Peyer's patch (tissue), 4 donors: ENCODE measurements around the gene CERK. TPM values are rescaled to one million over a fixed set of nuclear protein-coding genes. Genes with fewer than 3 reads are reported as not detected.

ENCODE experiments used
- DNase-seq, 3 donors: peaks; one replicate each; pipeline ENCODE4 v3.0.0-alpha.2; 2017 to 2019
- H3K27ac ChIP-seq, 4 donors: fragments of 200-600 bp; sonication (generic); one replicate each; pipeline ENCODE4 v1.5.1; 2016 to 2019
- H3K27me3 ChIP-seq, 2 donors: fragments of 200-600 bp; sonication (generic); one replicate each; pipeline ENCODE4 v1.5.1; 2019
- H3K36me3 ChIP-seq, 3 donors: fragments of 200-600 bp; sonication (generic); one replicate each; pipeline ENCODE4 v1.5.1; 2016 to 2019
- H3K4me1 ChIP-seq, 4 donors: fragments of 200-600 bp; sonication (generic); one replicate each; pipeline ENCODE4 v1.5.1; 2016 to 2019
- H3K4me3 ChIP-seq, 4 donors: fragments of 200-600 bp; sonication (generic); 1 replicate in 3 of 4; 2 replicates in 1 of 4; pipeline ENCODE4 v1.5.1; 2016 to 2019; ENCODE audit warnings: mild to moderate bottlenecking in 1 of 4
- H3K9me3 ChIP-seq, 4 donors: fragments of 200-600 bp; sonication (generic); one replicate each; pipeline ENCODE4 v1.5.1; 2016 to 2019; ENCODE audit warnings: mild to moderate bottlenecking in 1 of 4
- POLR2A ChIP-seq, 2 donors: fragments of 450-650 bp; IDR thresholded peaks; one replicate each; pipeline ENCODE4 v1.5.1; 2017; ENCODE audit warnings: antibody characterized with exemption in 2 of 2, mild to moderate bottlenecking in 2 of 2, moderate library complexity in 2 of 2
- total RNA-seq, 4 donors: library from RNA; depleted of rRNA; stranded (reverse); fragments of >200 nt; gene quantifications; one replicate each; pipeline ENCODE4 v1.1.0, GENCODE V29; 2016
- TF ChIP-seq, protein P1 (sequence below), 6 experiments: fragments of 450-650 bp in 4 of 6; fragments of 200-600 bp in 2 of 6; sonication (generic) in 1 of 6; IDR thresholded peaks; one replicate each; pipeline ENCODE4 v1.5.1; 2017 to 2019; ENCODE audit warnings: antibody characterized with exemption in 6 of 6, mild to moderate bottlenecking in 3 of 6, moderate library complexity in 1 of 6

Gene CERK
- total RNA-seq, 4 donors from 2014 or later: 89.1 to 131 (median 94.7) TPM

DNA sequence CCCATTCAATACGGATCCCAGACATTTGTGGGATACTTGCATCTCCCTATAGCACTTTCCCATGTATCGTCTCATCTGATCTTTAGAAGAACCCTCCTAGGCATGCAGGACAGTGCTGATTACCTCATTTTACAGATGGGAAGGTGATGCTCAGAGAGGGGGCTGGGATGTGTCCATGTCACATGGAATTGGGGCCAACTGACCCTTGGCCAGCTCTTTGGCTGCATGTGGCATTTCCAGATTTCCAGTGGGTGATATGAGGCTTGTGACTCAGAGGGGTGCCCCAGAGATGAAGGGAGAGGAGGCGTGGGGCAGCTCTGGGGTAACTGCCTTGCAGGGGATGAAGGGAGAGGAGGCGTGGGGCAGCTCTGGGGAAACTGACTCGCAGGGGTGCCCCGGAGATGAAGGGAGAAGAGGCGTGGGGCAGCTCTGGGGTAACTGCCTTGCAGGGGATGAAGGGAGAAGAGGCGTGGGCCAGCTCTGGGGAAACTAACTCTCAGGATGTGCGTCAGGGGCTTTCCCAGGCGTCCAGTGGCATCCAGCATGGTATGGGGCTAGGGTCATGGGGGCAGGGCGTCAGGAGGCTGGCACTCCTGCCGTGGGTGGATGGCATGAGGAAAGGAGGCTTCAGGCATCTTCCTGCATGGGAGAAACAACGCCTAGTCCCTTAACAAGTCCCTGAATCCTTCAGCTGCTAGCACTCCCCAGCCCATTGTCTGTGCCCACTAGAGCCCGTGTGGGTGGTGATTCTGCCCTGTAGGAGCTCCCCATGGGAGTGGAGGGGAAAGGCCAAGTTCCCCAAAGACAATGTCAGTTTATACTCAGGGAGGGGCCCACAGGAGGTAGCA, 11.9 kb upstream of the CERK start:
- H3K36me3 ChIP-seq: no peaks in the 10 kb centered on the region
- no peak overlapping the region for H3K4me3 ChIP-seq
- TF ChIP-seq, protein P1, sequence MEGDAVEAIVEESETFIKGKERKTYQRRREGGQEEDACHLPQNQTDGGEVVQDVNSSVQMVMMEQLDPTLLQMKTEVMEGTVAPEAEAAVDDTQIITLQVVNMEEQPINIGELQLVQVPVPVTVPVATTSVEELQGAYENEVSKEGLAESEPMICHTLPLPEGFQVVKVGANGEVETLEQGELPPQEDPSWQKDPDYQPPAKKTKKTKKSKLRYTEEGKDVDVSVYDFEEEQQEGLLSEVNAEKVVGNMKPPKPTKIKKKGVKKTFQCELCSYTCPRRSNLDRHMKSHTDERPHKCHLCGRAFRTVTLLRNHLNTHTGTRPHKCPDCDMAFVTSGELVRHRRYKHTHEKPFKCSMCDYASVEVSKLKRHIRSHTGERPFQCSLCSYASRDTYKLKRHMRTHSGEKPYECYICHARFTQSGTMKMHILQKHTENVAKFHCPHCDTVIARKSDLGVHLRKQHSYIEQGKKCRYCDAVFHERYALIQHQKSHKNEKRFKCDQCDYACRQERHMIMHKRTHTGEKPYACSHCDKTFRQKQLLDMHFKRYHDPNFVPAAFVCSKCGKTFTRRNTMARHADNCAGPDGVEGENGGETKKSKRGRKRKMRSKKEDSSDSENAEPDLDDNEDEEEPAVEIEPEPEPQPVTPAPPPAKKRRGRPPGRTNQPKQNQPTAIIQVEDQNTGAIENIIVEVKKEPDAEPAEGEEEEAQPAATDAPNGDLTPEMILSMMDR (IDR thresholded peaks at IDR 0.05): no peak
- TF ChIP-seq POLR2A (IDR thresholded peaks at IDR 0.05): no peak
- no peak for DNase-seq
- peaks cover 13 to 56% (median 22%) of the 10 kb centered on the region in 4 donors for H3K4me1 ChIP-seq
- H3K27me3 ChIP-seq: no peaks in the 10 kb centered on the region
- H3K9me3 ChIP-seq: no peaks in the 10 kb centered on the region
- peak overlapping the region in 3 of 4 donors; percentile 25 to 60 (median 36) for H3K27ac ChIP-seq

DNA sequence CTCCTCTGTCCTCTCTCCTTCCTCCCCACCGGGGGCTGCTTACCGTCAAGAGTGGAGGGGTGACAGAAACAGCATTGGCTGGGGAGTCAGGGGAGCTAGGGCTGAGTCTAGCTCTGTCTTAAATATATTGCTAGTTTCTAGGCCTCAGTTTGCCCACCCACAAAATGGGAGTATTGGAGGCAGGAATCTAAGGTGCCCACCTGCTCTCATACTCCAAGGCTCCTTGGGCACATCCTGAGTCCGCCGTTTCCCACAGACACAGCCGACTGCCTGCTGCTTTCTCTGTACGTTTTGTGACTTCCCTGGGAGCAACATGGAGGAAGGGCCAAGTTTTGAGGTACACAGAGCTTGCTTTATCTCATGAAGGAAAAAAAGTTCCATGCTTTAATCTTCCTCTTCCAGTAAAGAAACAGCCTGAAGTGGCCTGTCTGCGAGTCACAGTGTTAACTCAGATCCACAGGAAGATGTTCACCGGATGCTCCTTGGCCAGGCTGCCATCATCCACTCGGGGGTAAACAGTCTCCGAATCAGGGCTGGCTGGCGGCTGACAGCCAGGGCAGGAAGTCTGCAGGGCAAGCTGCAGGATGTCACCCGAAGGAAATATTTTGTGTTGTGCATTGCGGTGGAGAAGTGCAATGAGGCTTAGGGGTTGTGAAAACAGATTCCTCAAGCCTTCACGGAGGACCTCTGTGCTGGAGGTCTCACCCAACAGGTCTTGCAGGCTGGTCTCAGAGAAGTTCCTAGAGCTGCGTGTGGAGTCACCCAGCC, 11.0 kb upstream of the CERK start:
- Histone ChIP-seq H3K4me3 (no peak overlapping the region), H3K9me3 (no peaks in the 10 kb centered on the region), H3K36me3 (no peaks in the 10 kb centered on the region), H3K27ac (peak overlapping the region in 3 of 4 donors; percentile 25 to 60 (median 25)), H3K27me3 (no peaks in the 10 kb centered on the region), H3K4me1 (peaks cover 13 to 52% (median 22%) of the 10 kb centered on the region in 4 donors)
- TF ChIP-seq, protein P1 (IDR thresholded peaks at IDR 0.05): no peak
- no peak for TF ChIP-seq POLR2A (IDR thresholded peaks at IDR 0.05)
- DNase-seq: peak in 2 of 3 donors; percentile 53 to 68

DNA sequence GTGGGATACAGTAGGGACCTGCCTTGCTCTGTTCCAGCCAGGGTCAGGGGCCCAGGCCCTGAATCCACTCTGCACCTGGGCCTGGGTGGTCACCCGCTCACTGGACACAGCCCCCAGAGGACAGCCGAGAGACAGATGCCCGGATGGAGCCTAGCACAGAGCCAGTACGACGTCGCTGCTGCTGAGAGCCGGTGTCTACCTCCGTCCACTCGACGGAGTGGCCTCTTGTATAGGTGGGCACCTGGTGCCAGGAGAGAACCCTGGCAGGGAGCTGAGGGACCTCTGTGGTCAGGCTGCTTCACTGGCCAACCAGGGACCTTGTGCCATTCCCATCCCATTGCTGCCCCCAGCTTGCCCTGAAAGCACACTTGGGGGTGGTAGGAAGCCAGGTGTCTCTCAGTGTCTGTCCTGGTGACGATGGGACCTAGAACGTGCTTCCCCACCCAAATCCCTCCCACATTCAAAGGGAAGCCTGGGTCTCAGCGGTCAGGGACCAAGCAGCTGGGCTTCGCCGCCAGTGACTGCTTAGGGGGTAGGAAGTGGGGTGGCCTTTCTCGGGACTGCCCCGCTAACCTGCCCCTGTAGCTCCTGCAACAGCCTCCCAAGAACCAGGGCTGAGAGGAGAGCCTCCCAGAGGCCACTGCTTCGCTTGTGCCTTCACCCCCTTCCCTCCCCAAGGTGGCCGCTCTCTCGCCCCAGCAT, 10.3 kb upstream of the CERK start:
- Histone ChIP-seq H3K4me3 (no peak overlapping the region), H3K9me3 (no peaks in the 10 kb centered on the region), H3K27ac (peak overlapping the region in 2 of 4 donors; percentile 25 to 60), H3K36me3 (no peaks in the 10 kb centered on the region), H3K27me3 (no peaks in the 10 kb centered on the region), H3K4me1 (peaks cover 10 to 45% (median 18%) of the 10 kb centered on the region in 4 donors)
- no peak for DNase-seq
- TF ChIP-seq, protein P1 (IDR thresholded peaks at IDR 0.05): no peak
- TF ChIP-seq POLR2A (IDR thresholded peaks at IDR 0.05): no peak

DNA sequence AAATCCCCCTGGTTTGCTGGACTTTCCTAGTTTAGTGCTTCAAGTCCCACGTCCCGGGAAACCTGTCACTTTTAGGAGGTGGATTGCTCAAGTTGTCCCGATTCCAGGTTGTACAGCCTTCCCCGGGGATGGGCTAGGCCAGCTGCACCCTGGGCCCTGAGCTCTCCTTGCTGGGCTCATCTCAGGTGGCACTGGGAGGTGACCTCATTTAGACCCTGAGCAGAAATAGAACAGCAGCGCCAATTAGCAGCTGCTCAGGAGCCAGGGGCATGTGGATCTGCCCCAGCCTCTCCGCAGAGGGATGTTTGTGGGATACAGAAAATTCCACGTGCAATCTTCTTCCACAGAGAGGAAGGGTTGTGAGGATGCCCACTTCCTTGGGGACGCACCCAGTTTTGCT, 9.6 kb upstream of the CERK start:
- Histone ChIP-seq H3K9me3 (no peaks in the 10 kb centered on the region), H3K4me3 (no peak overlapping the region)
- no peak for TF ChIP-seq POLR2A (IDR thresholded peaks at IDR 0.05)
- TF ChIP-seq, protein P1 (IDR thresholded peaks at IDR 0.05): no peak

DNA sequence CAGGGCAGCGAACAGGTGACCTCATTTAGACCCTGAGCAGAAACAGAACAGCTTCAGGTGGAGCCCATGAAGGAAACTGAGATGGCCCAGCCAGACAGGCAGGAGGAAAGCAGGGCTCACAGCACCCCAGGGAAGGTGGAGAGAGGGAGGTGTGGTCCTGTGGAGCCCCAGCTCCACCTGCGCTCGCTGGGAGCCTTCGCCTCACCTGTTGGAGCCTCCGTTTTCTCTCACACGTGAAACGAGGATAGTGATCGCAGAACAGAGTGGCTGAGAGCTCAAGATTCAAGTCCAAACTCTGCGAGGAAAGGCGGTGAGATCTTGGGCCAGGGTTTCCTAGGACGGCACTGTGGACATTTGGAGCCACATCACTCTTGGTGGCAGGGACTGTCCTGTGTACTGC, 8.6 kb upstream of the CERK start:
- Histone ChIP-seq H3K27me3 (no peaks in the 10 kb centered on the region), H3K4me1 (peaks cover 10 to 40% (median 18%) of the 10 kb centered on the region in 4 donors), H3K9me3 (no peaks in the 10 kb centered on the region), H3K27ac (no peak overlapping the region), H3K4me3 (no peak overlapping the region), H3K36me3 (no peaks in the 10 kb centered on the region)
- no peak for TF ChIP-seq POLR2A (IDR thresholded peaks at IDR 0.05)
- TF ChIP-seq, protein P1 (IDR thresholded peaks at IDR 0.05): no peak
- DNase-seq: no peak

More for the DNA sequence above, 9.6 kb upstream of the CERK start:
- Histone ChIP-seq H3K36me3 (no peaks in the 10 kb centered on the region), H3K27me3 (no peaks in the 10 kb centered on the region), H3K4me1 (peaks cover 10 to 40% (median 18%) of the 10 kb centered on the region in 4 donors), H3K27ac (no peak overlapping the region)
- DNase-seq: no peak
